ENCODE data around the gene WSCD1. TPM values are rescaled to one million over a fixed set of nuclear protein-coding genes. Genes with fewer than 3 reads are reported as not detected.

The WSCD1 gene
- total RNA-seq: not detected in 2 replicates

DNA sequence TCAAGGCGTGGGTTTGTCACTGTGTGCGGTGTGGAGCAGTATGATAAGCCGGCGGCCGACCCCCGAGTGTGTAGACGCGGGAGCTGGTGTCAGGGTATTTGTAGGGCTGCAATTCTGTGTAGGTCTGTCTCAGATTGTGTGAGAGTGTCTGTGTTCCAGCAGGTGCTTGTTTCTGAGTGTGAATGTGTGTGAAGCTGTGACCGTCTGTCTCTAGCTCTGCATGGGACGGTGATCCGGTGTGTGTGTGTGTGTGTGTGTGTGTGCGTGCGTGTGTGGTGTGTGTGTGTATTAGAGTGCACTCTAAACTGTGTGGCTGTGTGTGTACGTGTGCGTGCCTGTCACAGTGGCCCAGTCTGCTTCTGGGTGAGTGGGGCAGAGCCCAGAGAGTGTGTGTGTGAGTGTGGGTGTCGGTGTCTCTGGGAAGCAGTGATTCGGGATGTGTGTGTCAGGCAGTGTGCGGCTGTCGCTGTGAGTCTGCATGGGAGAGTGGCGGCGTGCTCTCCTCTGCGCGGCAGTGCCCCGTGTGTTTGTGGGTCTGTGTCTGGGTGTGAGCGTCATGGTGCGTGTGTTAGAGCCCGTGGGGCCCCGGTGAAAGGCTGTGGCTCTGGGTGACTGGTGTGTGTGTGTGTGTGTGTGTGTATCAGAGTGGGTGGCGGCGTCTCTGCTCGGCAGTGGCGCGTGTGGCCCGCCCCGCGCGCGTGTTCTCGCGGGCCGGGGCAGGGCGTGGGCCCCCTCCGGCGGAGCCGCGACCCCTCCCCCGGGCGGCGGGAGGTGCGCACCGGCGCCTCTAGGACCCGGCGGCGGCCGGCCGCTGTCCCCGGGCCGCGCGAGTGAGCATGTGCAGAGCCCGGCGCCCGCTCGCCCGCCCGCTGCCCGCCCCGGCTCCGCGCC lies at the start of gene WSCD1:
WSCD1 (plus strand) TSS at position 841 of the 891 bp plus-strand sequence. CDS start 10,280 bp downstream, outside the sequence.
- intact Hi-C loops (cut with micrococcal nuclease): loop anchor here (1.0 to 5.0 kb wide), 2 partner anchors 353 to 482 kb away; no protein-coding TSS in a partner anchor

DNA sequence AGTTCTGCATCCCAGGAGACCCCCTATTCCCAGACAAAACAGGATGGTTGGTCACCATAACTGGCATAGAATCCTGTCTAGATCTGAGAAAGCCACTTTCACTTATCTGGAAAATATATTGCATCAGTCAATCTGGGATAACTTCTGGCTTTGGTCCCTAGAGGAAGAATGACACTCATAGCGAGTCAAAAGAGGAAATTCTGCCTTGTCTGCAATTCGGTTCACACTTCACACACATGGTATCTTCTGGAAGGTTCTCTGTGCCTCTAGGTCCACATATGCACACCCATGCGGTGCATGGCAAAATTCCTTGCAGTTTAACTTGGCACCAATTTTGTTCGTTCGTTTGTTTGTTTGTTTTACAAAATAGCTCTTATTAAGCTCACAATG lies 49.2 kb upstream of the WSCD1 start:
- intact Hi-C loops (cut with micrococcal nuclease): no loop called here

DNA sequence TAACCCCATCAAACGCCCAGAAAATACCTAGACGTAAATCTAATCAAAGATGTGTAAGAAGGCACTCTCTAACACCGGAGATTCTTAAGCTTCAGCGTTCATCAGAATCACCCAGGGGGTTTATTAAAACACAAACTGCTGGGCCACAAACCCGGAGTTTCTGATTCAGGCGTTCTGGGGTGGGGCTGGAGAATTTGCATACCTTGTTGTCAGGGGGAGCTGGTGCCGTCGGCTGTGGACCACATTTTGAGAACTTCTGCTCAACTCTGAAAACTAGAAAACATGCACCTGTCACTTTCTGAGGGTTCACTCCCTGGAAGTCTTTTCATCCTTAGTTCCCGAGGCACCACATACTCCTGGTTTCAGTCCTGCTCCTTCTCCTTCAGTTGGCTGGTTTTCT lies 48.6 kb upstream of the WSCD1 start:
- intact Hi-C loops (cut with micrococcal nuclease): no loop called here

DNA sequence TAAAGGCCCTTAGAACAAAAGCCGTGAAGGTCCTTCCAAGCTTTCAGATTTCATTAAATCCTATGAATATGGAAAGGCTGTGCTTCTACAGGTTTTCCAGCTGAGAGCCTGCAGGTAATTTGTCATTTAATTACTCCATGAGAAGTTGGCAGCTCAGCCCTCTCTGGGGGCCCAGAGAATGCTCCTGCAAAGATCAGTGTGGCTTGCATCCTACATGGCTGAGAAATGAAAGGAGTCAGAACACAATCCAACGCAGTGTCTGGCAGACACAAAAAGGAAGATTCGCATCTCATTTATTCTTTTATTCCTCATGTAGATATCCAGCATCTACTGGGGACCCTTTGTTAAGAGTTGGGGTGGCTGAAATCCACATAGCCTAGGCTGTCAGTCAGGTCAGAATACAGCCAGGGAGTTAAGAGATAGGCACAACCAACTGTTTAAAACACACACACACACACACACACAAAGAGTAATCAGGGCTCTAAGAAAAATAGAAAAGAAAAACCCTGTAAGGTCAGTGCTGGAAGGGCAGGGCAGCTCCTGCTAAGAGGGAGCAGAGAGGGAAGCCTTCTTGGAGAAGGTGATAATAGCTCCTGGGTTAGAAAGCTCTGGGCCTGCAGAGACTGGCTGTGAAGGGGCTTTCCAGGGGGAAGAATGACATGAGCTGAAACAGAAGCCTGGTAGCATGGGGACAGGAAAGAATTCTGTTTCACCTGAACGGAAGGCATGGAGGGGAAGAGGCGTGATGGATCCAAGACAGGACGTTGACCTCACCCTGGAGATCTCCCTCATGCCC lies 46.9 kb upstream of the WSCD1 start:
- intact Hi-C loops (cut with micrococcal nuclease): no loop called here

DNA sequence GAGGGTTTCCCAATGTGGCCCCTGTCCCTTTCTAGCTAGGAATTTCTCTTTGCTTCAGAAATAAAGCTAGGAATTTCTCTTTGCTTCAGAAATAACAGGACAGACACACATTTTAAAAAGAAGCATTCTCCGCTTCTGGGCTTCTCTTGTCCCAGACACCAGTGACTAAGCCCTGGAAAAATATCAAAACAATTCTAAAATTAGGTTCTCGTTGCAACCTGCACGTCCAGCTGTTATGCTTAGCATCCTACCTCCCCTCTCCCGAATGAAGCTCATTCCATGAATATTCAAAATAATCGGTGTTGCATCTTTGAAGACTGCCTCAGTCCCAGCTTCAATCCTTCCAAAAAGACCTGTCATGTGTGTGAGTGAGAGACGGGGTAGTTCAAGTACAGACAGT lies 45.6 kb upstream of the WSCD1 start:
- intact Hi-C loops (cut with micrococcal nuclease): no loop called here

DNA sequence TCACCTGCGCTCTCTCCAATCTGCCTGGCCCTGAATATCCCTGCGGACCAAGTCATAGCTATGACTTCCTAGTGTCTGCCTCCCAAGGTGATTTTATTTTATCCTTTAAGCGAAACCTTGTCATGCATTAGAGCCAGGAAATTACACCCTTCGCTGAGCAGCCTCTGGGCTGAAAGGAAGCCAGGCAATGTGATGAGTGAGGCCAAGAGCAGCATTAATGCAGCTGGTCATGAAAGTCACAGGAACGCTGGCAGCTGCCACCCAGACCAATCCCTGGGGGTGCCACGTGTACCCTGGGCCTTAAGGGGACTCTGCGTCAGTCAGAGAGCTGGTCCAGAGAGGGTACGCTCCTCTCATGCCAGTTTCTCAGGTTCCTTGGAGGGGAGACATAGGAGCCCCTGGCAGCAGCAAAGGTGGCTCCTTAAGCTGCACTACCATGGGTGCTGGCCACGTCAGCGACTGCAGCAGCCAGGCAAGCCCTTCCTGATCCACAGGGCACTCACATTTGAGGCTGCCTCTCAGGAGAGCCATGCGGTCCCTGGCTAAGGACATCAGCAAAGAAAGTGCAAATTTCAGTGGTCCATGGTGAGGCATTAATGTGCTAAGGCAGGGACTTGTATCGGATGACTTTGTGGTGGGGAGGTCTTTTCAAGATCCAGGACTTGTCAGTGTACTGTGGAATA lies 42.7 kb upstream of the WSCD1 start:
- intact Hi-C loops (cut with micrococcal nuclease): no loop called here

DNA sequence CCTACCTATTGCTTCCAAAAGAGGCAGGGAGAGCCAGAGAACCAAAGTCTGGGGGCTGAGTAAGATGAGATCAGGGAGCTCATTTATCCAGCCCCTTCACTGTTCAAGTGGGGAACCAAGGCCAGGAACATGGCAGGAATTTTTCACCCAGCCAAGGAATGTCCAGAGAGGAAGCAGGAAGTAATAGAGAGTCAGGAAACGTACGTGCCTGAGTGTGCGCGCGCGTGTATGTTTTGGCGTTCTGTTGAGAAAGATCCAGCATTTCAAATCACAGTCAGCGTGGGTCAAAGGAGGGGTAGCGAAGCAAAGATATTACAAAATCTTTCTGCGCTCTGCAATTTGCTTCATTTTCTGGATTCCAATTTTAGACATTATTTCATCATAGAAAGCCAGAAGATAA lies 41.9 kb upstream of the WSCD1 start:
- intact Hi-C loops (cut with micrococcal nuclease): no loop called here

DNA sequence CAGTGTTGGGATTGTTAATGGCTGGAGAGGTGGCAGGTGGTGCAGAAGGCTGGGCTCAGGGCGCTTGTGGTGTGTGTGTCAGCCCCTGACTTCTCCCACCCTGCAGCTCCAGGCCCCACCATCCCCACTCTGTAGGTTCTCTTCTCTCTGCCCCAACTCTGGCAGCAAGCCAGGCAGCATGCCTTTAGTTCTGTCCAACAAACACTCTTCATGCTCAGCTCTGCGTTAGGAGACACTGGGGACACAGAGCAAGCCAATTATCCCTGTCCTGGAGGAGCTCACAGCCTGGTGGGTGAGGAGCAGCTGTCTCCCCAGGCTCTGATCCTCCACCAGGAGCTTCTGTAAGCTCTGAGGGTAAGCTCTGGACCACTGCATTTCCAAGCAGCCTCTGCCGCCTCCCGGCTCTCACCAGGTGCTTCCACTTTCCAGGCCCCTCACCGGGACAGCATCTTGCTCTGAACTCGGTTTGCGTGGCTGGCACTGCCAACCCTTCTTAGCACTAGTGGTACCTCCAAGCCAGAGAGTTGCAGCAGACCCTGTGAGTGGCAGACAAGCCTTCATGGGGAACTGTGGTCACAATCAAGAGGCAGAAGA lies 34.3 kb upstream of the WSCD1 start:
- intact Hi-C loops (cut with micrococcal nuclease): no loop called here

DNA sequence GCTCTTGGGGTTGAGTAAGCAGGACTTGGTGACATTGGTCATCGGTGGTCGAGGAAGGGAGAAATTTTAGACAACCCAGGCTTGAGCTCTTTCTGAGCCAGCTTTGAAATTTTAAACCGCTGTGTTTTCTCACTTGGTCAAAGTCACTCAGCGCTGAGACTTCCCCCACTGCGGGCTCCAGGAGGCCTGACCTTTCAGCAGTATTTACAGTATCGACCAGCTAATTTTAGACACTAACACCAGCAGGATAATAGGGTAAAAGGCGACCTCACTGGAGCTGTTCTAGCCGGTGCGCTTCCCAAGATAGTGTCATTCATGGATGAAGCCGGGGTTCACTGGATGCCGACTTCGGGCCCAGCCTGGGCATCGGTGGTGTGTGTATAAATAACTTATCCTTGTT lies 29.7 kb upstream of the WSCD1 start:
- intact Hi-C loops (cut with micrococcal nuclease): no loop called here

DNA sequence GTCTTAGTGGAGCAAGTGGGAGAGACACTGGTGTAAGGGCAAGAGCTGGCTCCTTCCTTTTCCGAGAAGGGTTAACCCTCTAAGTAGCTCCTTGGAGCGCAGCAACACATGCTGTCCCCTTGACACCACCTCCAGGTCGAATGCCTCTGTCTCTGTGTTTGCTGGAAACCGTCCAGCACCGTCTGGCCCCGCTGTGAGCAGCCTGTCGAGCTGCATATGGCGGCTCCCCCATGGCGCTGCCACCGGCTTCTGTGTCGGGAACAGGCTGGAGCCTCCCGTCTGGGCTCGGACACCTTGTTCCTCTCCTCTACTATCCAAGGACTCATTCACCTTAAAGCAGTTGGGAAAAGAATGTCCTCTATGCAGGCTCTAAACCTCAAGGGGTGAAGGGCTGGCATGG lies 28.9 kb upstream of the WSCD1 start:
- intact Hi-C loops (cut with micrococcal nuclease): no loop called here

DNA sequence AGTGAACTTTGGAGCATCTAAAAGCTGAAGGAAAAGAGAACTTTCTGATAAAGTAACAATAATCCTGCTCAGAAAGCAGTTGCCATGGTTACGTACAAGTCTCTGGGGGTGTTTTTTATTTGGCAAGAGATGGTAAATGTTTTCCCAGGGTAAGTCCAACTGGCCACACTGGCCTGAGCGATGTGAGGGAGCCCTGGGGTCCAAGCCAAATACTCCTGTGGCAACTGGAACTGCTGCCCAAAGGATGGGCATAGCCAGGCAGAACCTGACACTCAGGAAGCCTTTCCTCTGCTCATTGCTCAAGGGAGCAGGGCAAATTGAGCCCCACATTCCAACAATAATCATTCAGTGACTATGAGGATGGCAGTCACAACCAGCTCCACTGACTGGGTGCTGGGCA lies 26.8 kb upstream of the WSCD1 start:
- intact Hi-C loops (cut with micrococcal nuclease): no loop called here

DNA sequence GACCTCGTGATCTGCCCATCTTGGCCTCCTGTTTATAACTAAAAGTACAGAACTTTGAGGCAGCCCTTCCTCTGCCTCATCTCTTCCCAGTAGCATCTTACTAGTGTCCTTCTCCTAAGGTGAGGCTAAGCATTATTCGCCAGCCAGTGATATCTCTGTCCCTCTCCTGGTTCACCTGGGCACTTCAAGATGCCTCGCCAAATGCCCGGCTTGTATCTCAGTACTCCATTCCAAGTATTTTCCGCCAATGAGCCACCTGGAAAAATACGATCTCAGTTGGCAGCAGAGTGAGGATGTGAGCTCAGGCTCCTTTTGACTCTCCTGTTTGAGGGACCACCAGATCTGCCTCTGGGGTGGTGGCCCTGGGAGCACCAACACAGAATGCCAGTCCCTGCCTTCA lies 25.9 kb upstream of the WSCD1 start:
- intact Hi-C loops (cut with micrococcal nuclease): no loop called here

DNA sequence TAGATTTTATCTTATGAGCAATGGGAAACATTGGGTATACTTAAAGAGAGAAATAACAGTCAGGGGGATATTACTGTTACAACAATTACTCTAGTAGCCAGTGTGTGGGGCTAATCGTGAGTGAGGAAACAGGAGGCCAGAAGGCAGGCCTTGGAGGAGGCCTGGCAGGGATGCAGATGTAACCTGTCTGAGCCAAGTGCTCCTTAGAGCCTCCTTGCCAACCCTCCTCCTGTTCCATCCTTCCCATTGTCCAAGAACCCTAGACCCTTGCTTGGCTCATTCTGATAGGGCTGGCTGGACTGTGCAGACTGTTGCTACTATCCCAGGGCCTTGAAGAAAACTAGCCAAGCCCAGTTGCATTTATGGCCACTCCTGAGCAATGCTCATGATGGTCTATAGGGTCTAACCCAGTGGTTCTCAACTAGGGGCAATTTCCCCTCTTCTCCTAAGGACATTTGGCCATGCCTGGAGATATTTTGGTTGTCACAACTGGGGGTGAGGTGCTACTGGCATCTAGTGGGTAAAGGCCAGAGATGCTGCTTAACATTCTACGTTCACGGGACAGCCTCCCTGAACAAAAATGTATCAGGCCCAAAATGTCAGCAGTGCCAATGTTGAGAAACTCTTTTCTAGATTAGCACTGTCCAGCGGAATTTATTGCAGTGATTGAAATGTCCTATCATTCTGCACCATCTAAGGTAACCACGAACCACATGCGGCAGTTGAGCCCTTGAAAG lies 24.4 kb upstream of the WSCD1 start:
- intact Hi-C loops (cut with micrococcal nuclease): no loop called here

DNA sequence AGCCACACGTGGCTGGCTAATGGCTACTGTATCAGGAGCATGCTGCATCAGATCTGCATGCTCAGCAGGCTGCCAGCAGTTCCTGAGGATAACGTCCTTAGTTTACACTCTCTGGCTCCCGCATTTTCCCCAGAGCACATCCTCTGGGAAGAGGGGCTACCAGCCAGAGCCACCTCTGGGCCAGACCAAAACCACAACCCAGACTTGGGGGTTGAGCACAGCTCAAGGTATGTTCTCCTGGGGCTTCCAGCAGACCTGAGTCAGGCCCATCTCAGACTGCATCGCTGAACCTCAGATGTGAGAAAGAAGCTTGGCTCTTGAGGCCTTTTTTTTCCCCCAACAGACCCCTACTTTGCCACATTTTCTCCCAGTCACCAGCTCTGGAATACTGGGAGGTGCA lies 23.7 kb upstream of the WSCD1 start:
- intact Hi-C loops (cut with micrococcal nuclease): no loop called here

DNA sequence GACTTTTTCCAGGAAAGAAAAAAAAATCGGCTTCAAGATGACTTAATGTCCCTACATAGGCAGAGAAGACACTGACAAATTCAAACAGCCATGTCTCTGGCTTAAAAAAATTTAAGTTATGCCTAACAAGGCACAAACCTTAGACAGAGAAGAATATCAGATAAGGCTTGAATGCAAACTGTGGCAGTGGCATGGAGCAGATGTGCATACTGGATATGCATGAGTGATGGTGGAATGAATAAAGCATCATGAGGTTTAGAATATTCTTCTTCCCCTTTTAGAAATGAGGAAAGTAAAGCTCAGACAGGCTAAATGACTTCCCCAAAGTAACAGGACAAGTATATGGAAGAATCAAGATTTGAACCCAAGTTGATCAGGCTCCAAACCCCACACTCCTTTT lies 23.2 kb upstream of the WSCD1 start:
- intact Hi-C loops (cut with micrococcal nuclease): no loop called here

DNA sequence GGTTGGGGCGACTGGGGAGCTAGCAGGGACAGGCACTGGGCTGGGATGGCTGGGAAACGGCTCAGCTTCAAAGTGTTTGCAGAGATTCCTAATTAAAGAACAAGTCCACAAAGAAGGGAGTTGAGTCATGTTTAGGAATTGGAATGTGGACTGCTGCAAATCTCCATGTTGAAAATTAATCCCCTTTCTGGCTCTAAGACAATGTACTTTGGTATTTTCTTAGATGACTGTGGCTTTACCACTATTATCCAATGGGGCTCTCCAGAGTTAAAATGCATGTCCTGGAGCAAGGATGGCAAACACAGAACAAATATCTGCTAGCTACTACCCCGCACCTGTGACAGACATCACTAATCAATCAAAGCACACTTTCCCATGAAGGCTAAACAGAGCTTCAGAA lies 22.2 kb upstream of the WSCD1 start:
- intact Hi-C loops (cut with micrococcal nuclease): no loop called here

DNA sequence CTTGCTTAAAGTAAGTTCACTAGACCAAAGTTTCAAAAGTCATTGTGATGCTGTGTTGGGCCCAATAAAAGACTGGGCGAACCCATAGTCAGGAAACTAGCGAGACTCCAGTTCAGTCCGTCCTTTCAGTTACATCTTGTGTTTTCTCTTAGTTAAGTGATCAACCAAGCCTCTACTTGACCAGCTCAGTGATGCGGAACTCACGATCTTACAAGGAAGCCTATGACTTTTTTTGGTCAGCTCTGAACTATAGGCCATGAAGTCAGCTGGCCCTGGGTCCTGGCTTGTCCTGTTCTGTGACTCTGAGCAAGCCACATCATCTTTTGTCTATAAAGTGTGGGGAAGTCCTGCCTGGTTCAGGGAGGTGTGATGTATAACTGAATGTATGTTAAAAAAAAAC lies 21.7 kb upstream of the WSCD1 start:
- intact Hi-C loops (cut with micrococcal nuclease): no loop called here

DNA sequence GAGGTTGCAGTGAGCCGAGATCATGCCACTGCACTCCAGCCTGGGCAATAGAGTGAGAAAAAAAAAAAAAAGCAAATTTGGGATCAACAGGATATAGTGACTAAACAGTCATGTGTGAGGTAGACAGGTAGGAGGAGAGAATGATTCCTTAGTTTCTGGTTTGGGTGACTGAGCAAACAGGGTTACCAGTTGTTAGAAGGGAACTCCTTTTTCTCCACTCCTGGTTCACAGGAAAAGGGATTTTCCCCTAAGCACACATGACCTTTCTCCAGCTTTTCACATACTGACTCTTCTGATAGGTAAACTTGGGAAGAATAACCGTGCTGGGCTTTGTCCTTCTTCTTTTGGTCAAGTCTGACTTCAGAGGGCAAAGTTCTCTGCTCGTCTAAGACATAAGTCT lies 17.3 kb upstream of the WSCD1 start:
- intact Hi-C loops (cut with micrococcal nuclease): no loop called here

DNA sequence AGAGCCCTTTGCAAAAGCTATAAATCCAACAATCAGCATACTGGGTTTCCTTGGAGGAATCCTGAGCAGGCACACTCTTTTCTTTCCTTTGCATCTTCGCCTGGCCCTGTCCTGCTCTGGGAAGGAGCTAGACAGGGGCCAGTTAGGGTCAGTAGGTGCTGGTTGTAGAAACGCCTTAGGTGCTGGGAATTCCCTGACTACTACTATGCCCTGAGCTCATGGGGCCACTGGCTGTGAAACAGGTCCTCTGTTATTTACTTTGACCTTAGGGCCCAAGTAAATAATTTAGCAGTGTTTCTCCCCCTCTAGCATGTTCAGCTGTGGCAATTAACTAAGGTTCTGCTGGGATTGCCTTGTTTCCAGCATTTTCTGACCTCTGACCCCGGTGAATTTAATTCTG lies 15.8 kb upstream of the WSCD1 start:
- intact Hi-C loops (cut with micrococcal nuclease): no loop called here

DNA sequence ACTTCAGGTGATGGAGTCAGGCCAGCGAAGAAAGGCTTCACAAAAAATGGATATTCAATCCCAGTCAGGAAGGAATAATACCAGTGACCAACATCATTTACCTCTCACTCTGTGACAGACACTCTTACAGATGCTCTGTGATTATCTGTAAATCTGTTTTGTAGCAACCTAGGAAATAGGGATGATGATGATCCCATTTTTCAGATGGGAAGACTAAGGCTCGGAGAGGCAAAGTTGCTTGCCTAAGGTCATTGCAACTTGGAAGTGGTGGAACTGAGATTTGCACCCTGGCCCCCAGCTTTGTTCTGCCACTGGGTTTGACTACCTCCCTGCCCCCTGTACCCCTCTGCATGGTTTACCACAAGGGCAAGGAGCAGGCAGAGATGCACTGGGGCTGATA lies 14.1 kb upstream of the WSCD1 start:
- intact Hi-C loops (cut with micrococcal nuclease): no loop called here

DNA sequence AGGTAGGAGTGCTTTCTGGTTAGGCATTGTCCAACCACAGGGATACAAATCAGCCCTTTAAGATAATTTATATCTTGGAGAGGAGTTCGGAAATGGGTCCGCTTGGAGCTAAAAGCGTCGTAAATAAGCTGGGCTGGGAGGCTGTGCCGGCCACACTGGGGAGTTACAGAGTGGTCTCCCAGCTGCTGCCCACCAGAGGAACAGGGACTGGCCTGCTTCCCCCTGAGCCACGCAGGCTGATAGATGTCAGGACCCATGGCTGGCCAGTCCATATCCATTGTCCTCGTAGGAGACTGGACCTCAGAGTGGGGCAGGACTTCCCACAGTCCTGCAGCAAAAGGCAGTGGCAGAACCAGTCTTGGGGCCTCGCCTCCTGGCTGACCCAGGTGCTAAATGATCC lies 12.6 kb upstream of the WSCD1 start:
- intact Hi-C loops (cut with micrococcal nuclease): no loop called here
